IPS-NIHi7 (cell line): ENCODE results near the gene CRB2.

Experiments used
- DNase-seq: peaks from one replicate; pipeline ENCODE4 v3.0.0; 2012; ENCODE audit warnings: mixed read lengths; ENCODE audit errors: extremely low spot score

The CRB2 gene

DNA sequence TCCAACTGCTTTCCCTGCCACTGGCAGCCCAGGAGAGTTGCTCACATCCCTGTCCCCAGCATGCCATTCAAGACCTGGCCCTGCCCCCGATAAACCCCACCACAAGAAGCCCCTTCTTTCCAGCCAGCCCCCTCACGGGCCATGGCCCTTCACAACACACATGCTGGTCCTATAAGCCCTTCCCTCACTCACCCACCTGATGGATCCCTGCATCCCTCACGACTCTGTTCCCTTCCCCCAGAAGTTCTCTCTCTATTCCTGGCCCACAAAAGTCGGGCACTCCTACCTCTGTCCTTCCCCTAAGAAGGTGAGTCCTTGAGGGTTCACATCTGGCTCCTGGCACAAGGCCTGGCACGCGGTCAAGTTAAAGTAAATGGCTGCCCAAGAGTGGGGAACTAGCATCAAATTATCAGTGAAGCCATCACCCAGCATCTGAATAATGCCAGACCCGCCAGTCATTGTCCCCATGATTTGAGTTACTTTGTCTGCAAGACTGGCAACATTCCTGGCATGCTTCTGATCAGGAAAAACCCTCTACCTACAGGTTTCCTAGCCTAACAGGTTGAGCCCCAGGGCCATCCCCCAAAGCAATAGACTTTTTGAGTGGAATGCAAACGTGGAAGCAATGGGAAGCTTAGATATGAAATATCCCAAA is 65.9 kb downstream of the CRB2 start:
- no peak for DNase-seq

- peak; percentile 45 for DNase-seq
Measured at GRCh38 chr9:123422635-123423310, 66.8 kb downstream of the CRB2 start.

DNA sequence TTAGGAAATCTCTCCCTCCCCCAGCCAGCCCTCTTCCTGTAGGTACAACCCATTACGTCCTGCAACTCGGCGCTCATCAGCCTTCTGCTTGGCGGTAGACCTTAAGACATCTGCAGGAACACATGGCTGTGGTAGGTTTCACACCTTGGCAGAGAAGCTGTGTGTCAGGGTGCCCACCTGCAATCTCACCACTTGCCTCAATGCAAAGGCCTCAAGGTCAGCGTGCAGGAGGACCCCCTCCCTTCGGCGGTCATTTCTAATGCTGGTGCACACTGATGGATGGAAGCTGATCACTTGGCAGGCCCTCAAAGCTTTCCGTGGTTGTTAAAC is 67.3 kb downstream of the CRB2 start:
- DNase-seq = no peak

- no peak for DNase-seq
Measured at GRCh38 chr9:123424131-123424530, 68.1 kb downstream of the CRB2 start.

DNA sequence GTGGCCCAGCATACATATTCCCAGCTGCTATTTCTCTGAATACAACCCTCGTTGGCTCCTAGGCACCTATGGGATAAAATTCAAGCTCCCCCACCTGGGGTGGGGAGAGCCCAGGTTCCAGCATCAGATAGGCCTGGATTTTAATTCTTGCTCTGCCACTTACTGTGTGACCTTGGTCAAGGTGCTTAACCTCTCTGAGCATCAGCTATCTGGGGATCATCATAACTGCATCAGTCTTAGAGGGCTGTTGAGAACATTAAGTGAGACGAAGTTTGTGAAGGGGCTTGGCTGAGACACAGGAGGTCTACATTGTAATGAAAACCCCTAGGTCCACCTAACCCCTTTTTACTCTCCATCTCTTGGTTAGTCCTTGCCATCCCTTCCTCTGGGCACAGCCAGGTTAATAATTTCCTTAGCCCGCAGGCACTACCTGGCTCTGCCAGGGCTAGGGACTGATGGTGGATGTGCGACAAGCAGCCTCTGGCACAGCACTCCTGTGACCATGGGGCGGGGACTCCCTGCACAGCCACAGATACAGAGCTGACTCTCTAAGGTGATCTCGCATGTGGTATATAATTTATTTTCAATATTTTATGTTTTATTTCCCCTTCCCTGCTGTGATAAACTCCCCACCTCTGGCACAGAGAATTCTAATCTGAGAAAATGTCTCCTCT is 68.7 kb downstream of the CRB2 start:
- DNase-seq = no peak

- DNase-seq = no peak
Measured at GRCh38 chr9:123425261-123425821, 69.3 kb downstream of the CRB2 start.

- DNase-seq = no peak
Measured at GRCh38 chr9:123425836-123426365, 69.9 kb downstream of the CRB2 start.

GRCh38 chr9:123426406-123426805 is 70.4 kb downstream of the CRB2 start:
- no peak for DNase-seq
